PC-9 (cell line): ENCODE data around the gene SH3TC1.

ENCODE experiments used
- CTCF ChIP-seq: fragments of 200-600 bp; sonication (generic); conservative IDR thresholded peaks from 2 replicates; pipeline ENCODE4 v1.6.1; 2017; ENCODE audit warnings: mixed run types, antibody characterized with exemption, mild to moderate bottlenecking, moderate library complexity
- EZH2 ChIP-seq: fragments of 200-600 bp; sonication (generic); IDR thresholded peaks from 2 replicates; pipeline ENCODE4 v1.8.0; 2017; ENCODE audit warnings: antibody characterized with exemption, low read depth

GRCh38 chr4:8194306-8195242 lies 4.5 kb upstream of the SH3TC1 start:
- TF ChIP-seq CTCF: no peak
- TF ChIP-seq EZH2: no peak
